Retinal pigment epithelial cell (primary cell): ENCODE data around the gene GLMP.
A peak's percentile ranks its signal among the peaks of the same experiment; 100 is the strongest.

ENCODE experiments used
- DNase-seq: peaks from one replicate; pipeline ENCODE4 v3.0.0-alpha.2; 2010; ENCODE audit warnings: low read depth
- H3K4me3 ChIP-seq: 2 replicates; pipeline ENCODE4 v1.5.1; 2011; ENCODE audit warnings: mild to moderate bottlenecking, low read length, control low read depth, moderate library complexity
- CTCF ChIP-seq: conservative IDR thresholded peaks from 2 replicates; pipeline ENCODE4 v1.5.1; 2011; ENCODE audit warnings: low read depth, low read length, control low read depth, inconsistent platforms

The GLMP gene

GRCh38 chr1:156285437-156285836, 10.0 kb downstream of the GLMP start:
- TF ChIP-seq CTCF: no peak
- no peak for DNase-seq

GRCh38 chr1:156284757-156285156, 10.7 kb downstream of the GLMP start:
- H3K4me3 ChIP-seq: no peak overlapping the region
- no peak for TF ChIP-seq CTCF
- DNase-seq: no peak

More at GRCh38 chr1:156285437-156285836, 10.0 kb downstream of the GLMP start:
- H3K4me3 ChIP-seq: no peak overlapping the region

- TF ChIP-seq CTCF: no peak
- H3K4me3 ChIP-seq: peak within 1 kb of the TSS; percentile 81
- DNase-seq: no peak
These were observed 11.4 kb downstream of the GLMP start, which contains the start of gene TMEM79 for GRCh38 chr1:156284112-156284511. TSS of gene TMEM79 (plus strand) at chr1:156284325. CDS start at chr1:156285227, 902 bp downstream.

GRCh38 chr1:156283521-156283920, 12.0 kb downstream of the GLMP start:
- no peak for TF ChIP-seq CTCF
- H3K4me3 ChIP-seq: peak overlapping the region; percentile 81
- no peak for DNase-seq

- no peak for TF ChIP-seq CTCF
- peak within 1 kb of the TSS; percentile 81 for H3K4me3 ChIP-seq
- peak; percentile 97 for DNase-seq
These were observed 12.8 kb downstream of the GLMP start, which contains the start of gene SMG5 for GRCh38 chr1:156282479-156283222. TSS of gene SMG5 (minus strand) at chr1:156282825. CDS start at chr1:156282680, 145 bp downstream.

- peak overlapping the region; percentile 81 for H3K4me3 ChIP-seq
- no peak for DNase-seq
- TF ChIP-seq CTCF: no peak
These were observed 13.6 kb downstream of the GLMP start for GRCh38 chr1:156281693-156282478.
